HepG2 (cell line): ENCODE data around the gene ACAP3.

Source experiments
- E2F1 ChIP-seq: sonication (generic); formaldehyde crosslinking; IDR thresholded peaks from 2 replicates; pipeline ENCODE4 v1.5.0; 2020; ENCODE audit warnings: missing genetic modification reagents
- EHMT2 ChIP-seq: fragments of 200-600 bp; sonication (generic); IDR thresholded peaks from 2 replicates; pipeline ENCODE4 v1.7.0; 2017; ENCODE audit warnings: antibody characterized with exemption, low read depth, low read length, borderline replicate concordance
- HINFP ChIP-seq: sonication (generic); formaldehyde crosslinking; IDR thresholded peaks from 2 replicates; pipeline ENCODE4 v1.4.0; 2020; ENCODE audit warnings: low read depth, mild to moderate bottlenecking, missing genetic modification reagents
- IRF2 ChIP-seq: IDR thresholded peaks from 2 replicates; pipeline ENCODE4 v1.6.1; 2018; ENCODE audit warnings: missing genetic modification reagents, missing compliant biosample characterization
- KLF16 ChIP-seq, 2 experiments: sonication (generic) in 1 of 2; formaldehyde crosslinking in 1 of 2; IDR thresholded peaks; 2 replicates each; pipeline versions ENCODE4 v1.6.1 to v1.8.0; 2016 to 2023; ENCODE audit warnings: missing genetic modification reagents in 2 of 2, missing compliant biosample characterization in 1 of 2
- MYNN ChIP-seq: sonication (generic); formaldehyde crosslinking; IDR thresholded peaks from 2 replicates; pipeline ENCODE4 v1.4.0; 2020; ENCODE audit warnings: mild to moderate bottlenecking, low read depth, missing genetic modification reagents
- NFIC ChIP-seq: IDR thresholded peaks from 2 replicates; pipeline ENCODE4 v1.6.1; 2012; ENCODE audit warnings: mild to moderate bottlenecking, low read length, inconsistent platforms
- POLR2A ChIP-seq, 2 experiments: IDR thresholded peaks; 2 replicates each; pipeline ENCODE4 v1.6.1; 2011; ENCODE audit warnings: low read depth in 2 of 2, low read length in 2 of 2, mild to moderate bottlenecking in 1 of 2, moderate library complexity in 1 of 2; ENCODE audit not compliant: insufficient read depth in 1 of 2
- REL ChIP-seq: sonication (generic); formaldehyde crosslinking; conservative IDR thresholded peaks from 2 replicates; pipeline ENCODE4 v1.8.0; 2022; ENCODE audit warnings: mild to moderate bottlenecking, missing genetic modification reagents, moderate library complexity
- YEATS2 ChIP-seq: sonication (generic); formaldehyde crosslinking; IDR thresholded peaks from 2 replicates; pipeline ENCODE4 v1.4.0; 2020; ENCODE audit warnings: missing genetic modification reagents, borderline replicate concordance
- ZNF274 ChIP-seq: sonication (generic); formaldehyde crosslinking; IDR thresholded peaks from 2 replicates; pipeline ENCODE4 v1.5.1; 2020; ENCODE audit warnings: mild to moderate bottlenecking, missing genetic modification reagents
- ZNF343 ChIP-seq: sonication (generic); formaldehyde crosslinking; IDR thresholded peaks from 2 replicates; pipeline ENCODE4 v1.4.0; 2020; ENCODE audit warnings: mild to moderate bottlenecking, missing genetic modification reagents
- ZNF383 ChIP-seq: sonication (generic); formaldehyde crosslinking; IDR thresholded peaks from 2 replicates; pipeline ENCODE4 v1.4.0; 2020; ENCODE audit warnings: missing genetic modification reagents, mild to moderate bottlenecking, borderline replicate concordance

- no peak for TF ChIP-seq YEATS2 (CRISPR knock-in tag)
- TF ChIP-seq KLF16 (CRISPR knock-in tag; IDR thresholded peaks at IDR 0.05): no peak
- TF ChIP-seq ZNF274 (CRISPR knock-in tag): no peak
- TF ChIP-seq REL (CRISPR knock-in tag): no peak
- no peak for TF ChIP-seq HINFP (CRISPR knock-in tag)
- TF ChIP-seq MYNN (CRISPR knock-in tag): no peak
- TF ChIP-seq E2F1 (CRISPR knock-in tag): no peak
- no peak for TF ChIP-seq IRF2 (CRISPR knock-in tag)
- TF ChIP-seq ZNF343 (CRISPR knock-in tag): no peak
- TF ChIP-seq NFIC: no peak
- no peak for TF ChIP-seq POLR2A (IDR thresholded peaks at IDR 0.05; ENCODE audit: insufficient read depth in 1 of 2, low read depth in 2 of 2, low read length in 2 of 2)
- no peak for TF ChIP-seq EHMT2
- TF ChIP-seq ZNF383 (CRISPR knock-in tag): no peak
These were observed 12.4 kb downstream of the ACAP3 start for GRCh38 chr1:1295154-1295923.
